ENCODE results near the gene PBX2. TPM values are rescaled to one million over a fixed set of nuclear protein-coding genes. Genes with fewer than 3 reads are reported as not detected.
A peak's percentile ranks its signal among the peaks of the same experiment; 100 is the strongest.

The PBX2 gene
- total and polyA plus RNA-seq, 8 donors = 20.4 to 56.3 (median 29.8) TPM

- H3K27ac ChIP-seq = no peak overlapping the region
- intact Hi-C loops (cut with DNase I) = loop anchor here in 1 of 3 donors (10.0 kb wide), 1 partner anchor 52 kb away; no protein-coding TSS in a partner anchor
- TF ChIP-seq, protein P1, sequence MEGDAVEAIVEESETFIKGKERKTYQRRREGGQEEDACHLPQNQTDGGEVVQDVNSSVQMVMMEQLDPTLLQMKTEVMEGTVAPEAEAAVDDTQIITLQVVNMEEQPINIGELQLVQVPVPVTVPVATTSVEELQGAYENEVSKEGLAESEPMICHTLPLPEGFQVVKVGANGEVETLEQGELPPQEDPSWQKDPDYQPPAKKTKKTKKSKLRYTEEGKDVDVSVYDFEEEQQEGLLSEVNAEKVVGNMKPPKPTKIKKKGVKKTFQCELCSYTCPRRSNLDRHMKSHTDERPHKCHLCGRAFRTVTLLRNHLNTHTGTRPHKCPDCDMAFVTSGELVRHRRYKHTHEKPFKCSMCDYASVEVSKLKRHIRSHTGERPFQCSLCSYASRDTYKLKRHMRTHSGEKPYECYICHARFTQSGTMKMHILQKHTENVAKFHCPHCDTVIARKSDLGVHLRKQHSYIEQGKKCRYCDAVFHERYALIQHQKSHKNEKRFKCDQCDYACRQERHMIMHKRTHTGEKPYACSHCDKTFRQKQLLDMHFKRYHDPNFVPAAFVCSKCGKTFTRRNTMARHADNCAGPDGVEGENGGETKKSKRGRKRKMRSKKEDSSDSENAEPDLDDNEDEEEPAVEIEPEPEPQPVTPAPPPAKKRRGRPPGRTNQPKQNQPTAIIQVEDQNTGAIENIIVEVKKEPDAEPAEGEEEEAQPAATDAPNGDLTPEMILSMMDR (IDR thresholded peaks at IDR 0.05) = no peak
- no peak for ATAC-seq
- no peaks in the 10 kb centered on the region for H3K27me3 ChIP-seq
- no peak for FAIRE-seq
- no peaks in the 10 kb centered on the region for H3K9me3 ChIP-seq
- WGBS, 2 donors = 88 to 89% methylated on average over 28 to 32 of the region's 32 CpGs
- H3K4me1 ChIP-seq = no peaks in the 10 kb centered on the region
- no peaks in the 10 kb centered on the region for H3K36me3 ChIP-seq
- no peak overlapping the region for H3K4me3 ChIP-seq
- DNase-seq = peak in 1 of 6 donors; percentile 49
Measured at GRCh38 chr6:32167154-32167760, 22.7 kb downstream of the PBX2 start.

DNA sequence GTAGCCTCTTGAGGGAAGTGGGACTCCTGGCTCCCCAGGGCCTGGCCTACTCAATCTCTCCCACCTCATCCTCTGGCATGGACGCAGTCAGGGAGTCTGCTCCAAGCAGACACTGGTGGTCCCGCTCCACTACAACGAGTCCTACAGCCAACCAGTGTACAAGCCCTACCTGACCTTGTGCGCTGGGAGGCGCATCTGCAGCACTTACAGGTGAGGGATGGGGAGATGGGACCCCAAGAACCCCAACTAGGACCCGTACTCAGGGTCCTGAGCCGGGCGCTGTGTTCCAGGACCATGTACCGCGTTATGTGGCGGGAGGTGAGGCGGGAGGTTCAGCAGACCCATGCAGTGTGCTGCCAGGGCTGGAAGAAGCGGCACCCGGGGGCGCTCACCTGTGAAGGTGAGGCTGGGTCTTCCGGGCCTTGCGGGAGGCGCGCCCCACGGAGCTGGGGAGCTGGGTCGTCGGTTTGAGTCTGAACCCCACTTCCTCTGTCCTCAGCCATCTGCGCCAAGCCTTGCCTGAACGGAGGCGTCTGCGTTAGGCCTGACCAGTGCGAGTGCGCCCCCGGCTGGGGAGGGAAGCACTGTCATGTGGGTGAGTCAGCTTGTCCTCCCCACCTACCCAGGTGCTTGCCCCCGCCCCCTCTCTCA is 23.5 kb downstream of the PBX2 start:
- ATAC-seq = peak in 1 of 4 donors; percentile 13
- Histone ChIP-seq H3K27me3 (no peaks in the 10 kb centered on the region), H3K9me3 (no peaks in the 10 kb centered on the region), H3K27ac (no peak overlapping the region), H3K36me3 (no peaks in the 10 kb centered on the region), H3K4me1 (no peaks in the 10 kb centered on the region), H3K4me3 (no peak overlapping the region)
- intact Hi-C loops (cut with DNase I) = loop anchor here in 1 of 3 donors (10.0 kb wide), 1 partner anchor 52 kb away; no protein-coding TSS in a partner anchor
- TF ChIP-seq, protein P1 (IDR thresholded peaks at IDR 0.05) = no peak
- DNase-seq = peak in 1 of 6 donors; percentile 73
- no peak for FAIRE-seq
- 91% methylated on average over 30 of the region's 30 CpGs for WGBS, 2 donors

DNA sequence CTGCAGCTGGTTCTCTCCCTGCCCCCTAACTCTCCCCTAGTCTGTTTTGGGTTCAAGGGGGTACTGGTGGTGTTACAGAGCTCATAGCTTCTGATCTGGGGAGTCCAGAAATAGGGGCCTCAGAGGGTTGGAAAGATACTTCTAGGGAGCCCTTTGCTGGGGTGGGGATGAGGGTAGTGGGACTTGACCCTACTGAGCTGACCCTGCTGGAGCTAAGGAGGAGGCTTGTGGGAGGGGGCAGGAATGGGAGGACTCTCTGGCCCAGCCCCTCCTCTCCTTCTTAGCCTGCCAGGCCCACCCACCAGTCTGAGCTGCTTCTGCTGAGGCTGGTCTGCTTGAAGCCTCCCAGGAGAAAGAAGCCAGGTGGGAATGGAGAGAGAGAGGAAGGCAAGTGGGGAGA is 25.7 kb downstream of the PBX2 start, which contains the start of gene EGFL8:
EGFL8 (plus strand) TSS at position 301 of the 400 bp plus-strand sequence. CDS start 1,571 bp downstream, outside the sequence.
- H3K9me3 ChIP-seq = no peaks in the 10 kb centered on the region
- H3K36me3 ChIP-seq = no peaks in the 10 kb centered on the region
- TF ChIP-seq, protein P1 (IDR thresholded peaks at IDR 0.05) = no peak
- ATAC-seq (no peak), DNase-seq (no peak), FAIRE-seq (no peak)
- intact Hi-C loops (cut with DNase I) = loop anchor here in 1 of 3 donors (10.0 kb wide), 1 partner anchor 49 kb away; no protein-coding TSS in a partner anchor
- H3K4me3 ChIP-seq = no peak within 1 kb of the TSS
- H3K27ac ChIP-seq = no peak within 1 kb of the TSS
- H3K27me3 ChIP-seq = no peaks in the 10 kb centered on the region
- H3K4me1 ChIP-seq = no peaks in the 10 kb centered on the region

DNA sequence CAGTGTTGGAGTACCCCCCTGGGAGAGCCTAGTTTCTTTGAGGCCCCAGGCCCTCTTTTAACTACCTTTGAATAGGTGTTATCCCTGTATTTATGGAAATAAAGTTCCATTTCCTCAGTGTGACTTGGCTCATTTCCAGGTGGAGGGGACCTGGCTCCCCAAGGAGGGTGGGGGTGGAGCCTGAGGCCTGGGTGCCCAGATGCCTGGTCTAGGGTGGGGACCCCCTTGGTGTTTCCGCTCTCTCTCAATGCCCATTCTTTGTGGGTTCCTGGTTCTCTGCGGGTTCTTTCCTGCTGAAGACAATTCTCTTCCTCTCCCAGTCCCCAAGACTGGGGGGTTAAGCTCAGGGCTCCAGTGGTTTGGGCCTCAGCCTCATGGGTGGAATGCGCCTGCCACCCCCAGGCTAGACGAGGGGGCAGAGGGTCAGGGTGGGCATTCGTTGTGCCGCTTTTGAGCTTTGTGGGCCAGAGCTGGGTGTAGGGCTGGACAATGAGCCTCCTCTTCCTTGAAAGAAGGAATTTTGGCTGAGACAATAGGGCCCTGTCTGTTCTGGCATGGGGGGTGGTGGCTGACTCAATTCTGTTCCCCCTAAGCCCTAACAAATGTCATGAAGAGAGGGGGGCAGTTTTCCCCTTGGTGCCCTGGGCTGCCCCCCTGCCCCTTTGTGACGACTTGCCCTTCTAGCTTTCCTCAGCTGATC is 26.3 kb downstream of the PBX2 start:
- no peaks in the 10 kb centered on the region for H3K9me3 ChIP-seq
- no peak overlapping the region for H3K27ac ChIP-seq
- no peak overlapping the region for H3K4me3 ChIP-seq
- TF ChIP-seq, protein P1 (IDR thresholded peaks at IDR 0.05) = no peak
- intact Hi-C loops (cut with DNase I) = loop anchor here in 1 of 3 donors (10.0 kb wide), 1 partner anchor 49 kb away; no protein-coding TSS in a partner anchor
- WGBS, 2 donors = 83 to 90% methylated on average over 7 of the region's 7 CpGs
- DNase-seq = no peak
- H3K36me3 ChIP-seq = no peaks in the 10 kb centered on the region
- H3K4me1 ChIP-seq = no peaks in the 10 kb centered on the region
- no peak for FAIRE-seq
- no peak for ATAC-seq
- no peaks in the 10 kb centered on the region for H3K27me3 ChIP-seq
